GM21381 (cell line): ENCODE measurements around the gene TRPM2.
"Not testable (repeated sequence)": the region's sequence is repeated elsewhere in the genome, so short reads cannot be mapped to it uniquely, and the experiment has no call there.

Experiments
- ATAC-seq: cut with Tn5 transposase; IDR thresholded peaks from one replicate; pipeline ENCODE4 v1.9.1; 2021; ENCODE audit warnings: mild to moderate bottlenecking, moderate library complexity; ENCODE audit not compliant: unreplicated experiment

The TRPM2 gene

GRCh38 chr21:44405948-44406872, 52.8 kb downstream of the TRPM2 start:
- ATAC-seq: no peak

GRCh38 chr21:44406953-44407352, 53.5 kb downstream of the TRPM2 start:
- no peak for ATAC-seq

- no peak for ATAC-seq
Measured at GRCh38 chr21:44407493-44407892, 54.1 kb downstream of the TRPM2 start.

GRCh38 chr21:44408226-44408625, 54.8 kb downstream of the TRPM2 start:
- no peak for ATAC-seq

GRCh38 chr21:44413566-44414290, 60.3 kb downstream of the TRPM2 start:
- no peak for ATAC-seq

- no peak for ATAC-seq
Measured at GRCh38 chr21:44414291-44415072, 61.1 kb downstream of the TRPM2 start.

GRCh38 chr21:44415073-44416025, 61.9 kb downstream of the TRPM2 start:
- no peak for ATAC-seq

- no peak for ATAC-seq
Measured at GRCh38 chr21:44416193-44416592, 62.8 kb downstream of the TRPM2 start.

- ATAC-seq: not testable (repeated sequence)
Measured at GRCh38 chr21:44417621-44418107, 64.2 kb downstream of the TRPM2 start.

GRCh38 chr21:44418108-44418875, 64.9 kb downstream of the TRPM2 start:
- no peak for ATAC-seq

- no peak for ATAC-seq
Measured at GRCh38 chr21:44418876-44419230, 65.4 kb downstream of the TRPM2 start.

GRCh38 chr21:44419679-44420078, 66.3 kb downstream of the TRPM2 start:
- no peak for ATAC-seq

GRCh38 chr21:44420416-44421205, 67.2 kb downstream of the TRPM2 start:
- ATAC-seq: no peak

GRCh38 chr21:44421901-44422840, 68.8 kb downstream of the TRPM2 start:
- no peak for ATAC-seq

- no peak for ATAC-seq
Measured at GRCh38 chr21:44423312-44423821, 69.9 kb downstream of the TRPM2 start.

GRCh38 chr21:44423941-44424607, 70.7 kb downstream of the TRPM2 start:
- no peak for ATAC-seq
